HG02943 (cell line): ENCODE data around the gene ZNF311.
"Not testable (repeated sequence)": the region's sequence is repeated elsewhere in the genome, so short reads cannot be mapped to it uniquely, and the experiment has no call there.

ENCODE experiments used
- ATAC-seq: cut with Tn5 transposase; IDR thresholded peaks from one replicate; pipeline ENCODE4 v1.9.1; 2021; ENCODE audit warnings: mild to moderate bottlenecking, low read depth, moderate library complexity; ENCODE audit not compliant: unreplicated experiment

ZNF311 gene

DNA sequence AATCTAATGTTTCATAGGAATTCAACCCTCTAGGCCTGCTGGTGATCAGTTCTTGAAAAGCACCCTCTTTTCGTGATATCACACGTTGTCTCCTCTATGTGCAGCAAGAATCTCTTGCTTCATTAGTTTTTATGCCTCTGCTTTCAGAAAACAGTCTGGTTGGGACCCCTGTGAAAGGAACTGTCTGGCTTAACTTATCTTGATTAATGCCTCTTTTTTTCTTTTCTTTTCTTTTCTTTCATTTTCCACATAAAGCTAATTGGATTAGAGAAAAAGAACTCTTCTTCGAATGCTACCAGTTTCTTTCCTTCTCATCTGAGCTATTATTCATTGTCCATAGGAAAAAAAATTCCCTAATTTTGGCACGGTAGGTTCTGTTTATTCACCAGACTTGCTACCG, 21.3 kb downstream of the ZNF311 start:
- no peak for ATAC-seq

DNA sequence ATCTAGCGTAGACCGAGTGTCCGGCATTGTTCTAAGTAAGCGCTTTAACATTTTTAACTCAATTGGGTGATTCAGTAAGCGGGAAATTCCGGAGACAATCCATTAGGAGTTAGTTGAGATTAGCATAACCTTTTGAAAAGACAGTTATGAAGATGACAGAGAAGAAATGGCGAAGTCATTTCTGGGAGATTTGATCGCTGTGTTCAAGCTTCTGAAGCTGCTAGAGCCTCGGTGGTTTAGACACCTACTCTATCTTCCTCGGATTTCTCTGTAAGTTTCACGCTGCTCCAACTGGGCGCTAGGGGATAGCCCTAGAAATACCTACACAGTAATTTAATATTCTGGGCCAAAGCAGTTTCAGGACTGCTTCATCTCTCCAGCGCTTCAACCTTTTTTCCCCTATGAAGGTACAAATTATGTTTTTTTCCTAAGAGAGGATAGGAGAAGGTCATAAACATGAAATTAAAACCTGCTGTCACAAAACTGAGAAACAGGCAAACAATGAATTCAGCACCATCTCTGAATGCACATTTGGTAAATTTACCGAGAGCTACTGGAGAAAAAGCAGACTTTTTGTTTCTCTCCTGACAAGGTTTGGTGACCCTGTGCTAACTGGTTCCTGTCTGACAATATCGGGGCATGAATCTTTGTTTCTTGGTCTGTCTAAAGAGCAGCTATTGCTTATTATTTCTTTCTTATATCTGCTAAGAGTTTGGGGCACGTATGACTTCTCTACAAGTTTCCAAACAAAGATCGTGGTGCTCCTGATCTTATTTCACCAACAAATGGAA, 22.4 kb downstream of the ZNF311 start:
- no peak for ATAC-seq

DNA sequence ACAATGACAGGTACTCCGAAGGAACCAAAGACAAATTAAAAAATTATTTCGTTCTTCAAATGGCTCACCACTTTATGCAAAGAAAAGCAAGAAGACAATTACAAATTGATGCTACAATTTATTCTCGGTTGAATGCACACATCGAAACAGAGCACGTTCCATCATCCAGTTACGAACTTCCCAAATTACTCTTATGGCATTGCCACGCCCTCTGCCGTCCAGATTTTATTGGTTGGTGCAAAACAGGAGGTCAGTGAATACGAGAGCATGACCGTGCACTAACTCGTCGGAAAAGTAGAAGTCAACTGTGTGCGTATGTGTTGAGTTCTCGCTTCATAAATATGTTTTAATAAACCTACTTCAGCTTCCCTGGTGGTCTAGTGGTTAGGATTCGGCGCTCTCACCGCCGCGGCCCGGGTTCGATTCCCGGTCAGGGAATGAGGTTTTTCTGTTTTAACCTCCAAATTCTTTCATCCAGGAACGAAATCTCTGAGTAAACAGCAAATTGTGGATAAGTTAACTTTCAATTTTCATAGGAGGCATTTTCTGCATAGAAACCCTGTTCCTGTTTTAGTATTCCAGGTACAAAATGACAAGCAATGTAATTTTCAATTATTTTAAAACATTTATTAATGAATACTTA, 23.2 kb downstream of the ZNF311 start:
- ATAC-seq: peak; percentile 67

DNA sequence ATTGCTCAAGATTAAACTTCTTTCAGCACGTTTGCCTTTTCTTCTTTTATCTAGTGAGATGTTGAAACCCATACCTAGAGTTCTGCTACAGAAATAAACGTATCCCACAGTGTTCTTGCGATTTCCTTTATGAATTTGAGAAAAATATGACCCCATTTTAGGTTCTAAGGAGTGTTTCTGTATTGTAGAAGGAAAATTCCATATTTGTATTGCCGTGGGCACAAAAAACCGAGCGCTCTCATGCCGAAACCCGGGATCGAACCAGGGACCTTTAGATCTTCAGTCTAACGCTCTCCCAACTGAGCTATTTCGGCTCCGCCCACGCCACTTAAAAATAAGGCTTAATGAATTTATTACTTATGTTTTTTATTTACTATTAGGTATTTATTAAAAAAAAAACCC, 23.7 kb downstream of the ZNF311 start:
- ATAC-seq: peak; percentile 23

DNA sequence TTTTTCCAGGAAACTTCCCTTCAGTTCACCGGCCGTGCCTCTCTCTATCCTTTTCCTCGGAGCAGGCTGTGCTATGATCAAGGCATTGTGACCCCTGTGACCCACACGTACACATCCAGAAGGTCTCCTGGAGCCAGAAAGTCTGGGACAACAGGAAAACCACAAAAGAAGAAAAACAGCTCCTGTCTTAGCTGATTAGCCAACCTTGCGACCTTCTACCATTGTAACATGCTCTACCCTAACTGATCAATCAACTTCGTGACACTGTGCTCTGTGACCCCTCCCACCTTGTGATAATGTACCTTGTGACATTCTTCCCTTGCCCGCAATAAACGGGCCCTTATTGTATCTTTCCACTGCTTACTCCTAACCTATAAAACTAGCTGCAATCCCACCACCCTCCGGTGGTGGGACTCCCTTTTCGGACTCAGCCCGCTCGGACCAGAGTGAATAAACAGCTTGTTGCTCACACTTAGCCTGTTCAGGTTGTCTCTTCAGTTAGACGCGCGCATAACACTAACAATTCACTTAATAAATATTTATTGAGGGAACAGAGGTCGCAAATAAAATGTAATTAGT, 24.2 kb downstream of the ZNF311 start:
- ATAC-seq: no peak

DNA sequence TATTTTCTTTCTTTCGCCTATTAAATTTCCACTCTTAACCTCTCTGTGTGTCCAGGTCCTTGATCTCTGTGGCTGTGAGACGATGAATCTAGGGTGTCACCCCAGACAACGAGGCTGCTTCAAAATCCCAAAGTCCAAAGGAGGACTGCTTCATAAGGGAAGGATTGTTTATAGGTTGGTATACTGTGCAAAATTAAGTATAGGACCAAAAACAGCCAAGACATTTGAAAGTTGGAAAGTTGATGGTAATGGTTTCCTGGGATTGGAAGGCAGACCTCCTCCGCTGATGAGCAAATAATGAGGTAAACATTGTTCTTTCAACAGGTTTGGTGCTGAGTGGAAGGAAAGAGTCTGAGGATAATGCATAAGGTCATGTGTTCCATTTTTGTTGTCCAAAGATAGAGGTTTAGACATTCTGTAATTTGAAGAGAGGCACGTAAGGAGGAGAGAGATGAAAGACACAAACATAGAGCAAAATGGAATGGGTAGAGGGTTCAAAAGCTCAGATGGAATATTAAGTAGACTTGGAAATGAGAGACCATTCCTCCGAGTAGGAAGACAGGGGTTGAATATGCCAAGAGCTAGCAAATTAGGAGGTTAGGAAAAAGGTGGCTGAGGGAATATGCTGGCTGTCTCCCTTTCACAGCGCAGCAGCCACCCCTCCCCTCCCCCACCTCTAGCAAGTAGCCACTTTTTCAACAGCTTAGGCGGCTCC, 24.8 kb downstream of the ZNF311 start:
- no peak for ATAC-seq

DNA sequence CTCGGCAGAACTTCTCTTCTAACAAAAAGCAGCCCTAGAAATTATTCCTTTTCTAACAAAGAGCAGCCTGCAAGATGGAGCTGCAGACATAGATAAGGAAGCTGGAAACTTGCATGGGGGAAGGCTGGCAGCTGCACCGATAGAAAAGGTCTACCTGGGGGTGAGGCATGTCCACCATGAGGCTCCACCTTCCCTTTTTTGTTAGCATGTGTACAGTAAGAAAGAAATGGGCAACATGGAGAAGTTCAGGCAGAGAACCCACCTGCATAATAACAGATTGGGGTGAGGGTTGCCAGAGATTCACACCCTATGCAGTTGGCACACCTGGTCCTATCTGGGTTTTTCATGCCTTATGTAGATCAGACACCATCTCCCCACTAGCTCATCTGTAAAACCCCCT, 25.4 kb downstream of the ZNF311 start:
- no peak for ATAC-seq

DNA sequence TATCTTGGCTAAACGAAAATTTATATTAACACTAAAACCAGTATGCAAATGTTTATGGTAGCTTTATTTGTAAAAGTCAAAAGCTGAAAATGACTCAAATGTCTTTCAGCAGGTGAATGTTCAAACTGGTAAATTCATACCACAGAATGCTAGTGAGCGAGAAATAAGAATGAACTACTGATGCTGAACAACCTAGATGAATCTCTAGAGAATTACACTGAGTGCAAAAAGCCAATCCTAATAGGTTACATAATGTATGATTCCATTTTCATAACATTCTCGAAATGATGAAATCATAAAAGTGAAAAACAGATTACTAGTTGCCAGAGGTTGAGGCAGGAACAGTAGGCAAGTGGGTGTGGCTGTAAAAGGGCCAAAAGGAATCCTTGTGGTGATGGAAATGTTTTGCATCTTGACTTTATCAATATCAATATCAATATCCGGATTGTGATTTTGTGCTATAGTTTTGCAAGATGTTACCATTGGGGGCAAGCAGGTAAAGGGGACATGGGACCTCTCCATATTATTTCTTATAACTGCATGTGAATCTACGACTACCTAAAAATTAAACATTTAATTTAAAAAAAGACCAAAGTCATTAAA, 26.1 kb downstream of the ZNF311 start:
- no peak for ATAC-seq

DNA sequence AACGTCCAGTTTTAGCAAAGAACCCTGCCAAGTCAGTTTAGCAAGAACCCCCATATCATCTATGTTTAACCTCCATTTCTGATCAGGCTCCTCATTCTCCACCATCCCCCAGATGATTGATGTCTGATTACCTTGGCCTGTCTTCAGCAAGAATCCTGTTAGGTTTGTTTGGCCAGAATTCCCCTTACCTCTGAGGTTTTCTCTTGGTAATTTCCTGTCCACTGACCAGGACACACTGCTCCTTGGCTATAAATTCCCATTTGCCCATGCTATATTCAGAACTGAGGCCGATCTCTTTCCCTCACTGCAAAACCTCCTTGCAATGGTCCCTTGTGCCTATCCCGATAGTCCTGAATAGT, 27.0 kb downstream of the ZNF311 start:
- ATAC-seq: no peak

DNA sequence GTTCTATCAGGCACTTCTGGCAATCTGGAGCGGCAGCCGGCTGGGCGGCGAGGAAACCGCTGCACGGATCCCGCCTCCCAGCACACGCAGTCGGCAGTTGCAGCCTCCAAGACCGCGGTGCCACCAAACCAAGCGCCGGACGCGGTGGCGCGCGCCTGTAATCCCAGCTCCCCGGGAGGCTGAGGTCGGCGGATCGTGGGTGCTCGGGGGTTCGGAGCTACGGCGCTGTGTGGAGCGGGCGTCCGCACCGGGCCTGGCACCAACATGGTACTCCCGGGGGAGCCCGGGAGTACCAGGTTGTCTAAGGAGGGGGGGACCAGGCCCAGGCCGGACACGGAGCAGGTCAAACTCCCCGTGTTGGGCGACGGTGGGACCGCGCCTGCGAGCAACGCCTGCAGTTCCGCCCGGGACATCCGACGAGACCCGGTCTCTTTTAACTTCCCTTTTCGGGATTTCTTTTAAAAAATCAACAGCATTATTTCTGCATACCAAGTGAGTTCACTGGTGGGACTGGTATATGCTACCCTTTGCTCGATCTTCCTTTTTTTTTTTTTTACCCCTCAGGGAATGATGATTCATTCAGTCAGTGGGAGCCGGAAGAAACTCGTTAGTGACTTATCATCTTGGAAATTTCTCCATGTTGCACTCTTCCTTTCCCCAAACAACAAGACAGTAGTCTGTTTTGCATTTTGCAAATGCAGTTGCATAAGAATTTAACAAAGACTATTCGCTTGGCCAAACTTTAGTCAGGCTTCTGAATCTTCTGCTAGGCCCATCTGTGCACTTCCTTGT, 27.6 kb downstream of the ZNF311 start:
- ATAC-seq: no peak

DNA sequence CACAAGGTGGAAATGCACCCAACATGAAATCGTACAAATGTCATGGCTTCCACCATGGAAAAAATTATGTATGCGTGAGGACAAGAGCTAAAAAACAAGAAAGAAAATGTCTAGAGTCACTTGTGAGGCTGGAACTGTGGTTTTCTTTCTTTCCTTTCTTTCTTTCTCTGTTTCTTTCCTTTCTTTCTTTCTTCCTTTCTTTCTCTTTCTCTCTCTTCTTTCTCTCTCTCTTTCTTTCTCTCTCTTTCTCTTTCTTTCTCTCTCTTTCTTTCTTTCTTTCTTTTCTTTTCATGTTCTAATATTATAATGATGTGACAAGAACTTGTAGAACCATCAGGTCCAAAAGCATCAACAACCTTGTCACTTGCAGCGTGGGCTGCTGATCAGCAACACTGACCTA, 28.4 kb downstream of the ZNF311 start:
- ATAC-seq: no peak

DNA sequence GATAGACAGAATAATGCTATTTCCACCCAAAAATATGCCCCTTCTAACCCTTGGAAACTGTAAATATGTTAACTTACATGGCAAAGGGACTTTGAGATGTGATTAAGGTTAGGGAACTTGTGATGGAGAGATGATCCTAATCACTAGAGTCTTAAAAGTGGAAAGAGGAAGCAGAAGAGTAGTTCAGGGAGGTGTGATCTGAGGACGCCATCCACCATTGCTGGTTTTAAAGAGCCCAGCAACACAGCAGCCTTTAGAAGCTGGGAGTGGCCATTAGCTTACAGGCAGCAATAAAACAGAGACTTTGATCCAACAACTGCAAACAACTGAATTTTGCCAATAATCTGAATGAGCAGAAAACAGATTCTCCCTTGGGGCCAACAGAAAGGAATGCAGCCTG, 30.6 kb downstream of the ZNF311 start:
- no peak for ATAC-seq

DNA sequence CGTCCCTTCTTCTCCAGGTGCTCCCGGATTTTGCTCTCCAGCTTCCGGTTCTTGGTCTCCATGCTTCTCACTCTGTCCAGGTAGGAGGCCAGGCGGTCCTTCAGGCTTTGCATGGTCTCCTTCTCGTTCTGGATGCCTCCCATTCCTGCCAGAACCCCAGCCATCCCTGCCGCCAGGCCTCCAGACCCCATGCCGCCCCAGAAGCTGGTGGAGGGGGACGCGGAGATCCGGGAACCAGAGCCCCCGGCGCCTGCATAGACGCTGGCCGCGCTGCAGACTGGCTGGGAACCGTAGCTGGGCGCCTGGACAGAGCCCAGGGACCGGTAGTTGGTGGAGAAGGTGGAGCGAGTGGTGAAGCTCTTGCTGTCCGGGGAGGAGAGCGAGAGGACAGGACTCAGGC, 35.1 kb downstream of the ZNF311 start:
- not testable (repeated sequence) for ATAC-seq

DNA sequence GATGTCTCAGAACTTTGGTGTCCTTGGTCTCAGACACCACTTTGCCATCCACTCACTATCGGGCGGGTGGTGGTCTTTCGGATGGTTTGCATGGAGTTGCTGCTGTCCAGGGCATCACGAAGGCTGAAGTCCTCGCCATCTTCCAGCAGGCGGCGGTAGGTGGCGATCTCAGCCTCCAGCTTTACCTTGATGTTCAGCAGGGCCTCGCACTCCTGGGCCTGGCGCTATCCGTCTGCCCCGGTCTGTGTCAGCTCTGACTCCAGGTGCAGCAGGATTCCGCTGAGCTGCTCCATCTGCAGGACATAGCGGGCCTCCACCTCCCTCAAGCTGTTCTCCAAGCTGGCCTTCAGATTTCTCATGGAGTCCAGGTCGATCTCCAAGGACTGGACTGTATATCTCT, 36.0 kb downstream of the ZNF311 start:
- no peak for ATAC-seq

DNA sequence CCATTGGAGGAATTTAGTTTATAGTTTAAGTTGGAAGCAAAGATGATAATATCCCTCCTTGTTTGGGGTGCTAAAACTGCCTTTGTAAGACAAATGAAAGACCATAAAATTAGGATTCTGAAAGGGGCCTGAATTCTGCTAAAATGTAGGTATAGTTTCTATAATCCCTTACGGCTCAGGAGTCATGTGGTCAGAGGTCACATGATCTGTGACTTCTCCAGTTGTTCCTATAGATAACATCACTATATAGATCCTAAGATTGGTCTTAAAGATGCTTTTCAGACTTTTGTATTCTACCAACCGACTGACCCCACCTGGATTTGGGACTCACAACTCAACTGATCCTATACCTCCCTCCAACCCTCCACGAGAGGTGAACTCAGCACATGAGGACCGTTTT, 36.6 kb downstream of the ZNF311 start:
- no peak for ATAC-seq

DNA sequence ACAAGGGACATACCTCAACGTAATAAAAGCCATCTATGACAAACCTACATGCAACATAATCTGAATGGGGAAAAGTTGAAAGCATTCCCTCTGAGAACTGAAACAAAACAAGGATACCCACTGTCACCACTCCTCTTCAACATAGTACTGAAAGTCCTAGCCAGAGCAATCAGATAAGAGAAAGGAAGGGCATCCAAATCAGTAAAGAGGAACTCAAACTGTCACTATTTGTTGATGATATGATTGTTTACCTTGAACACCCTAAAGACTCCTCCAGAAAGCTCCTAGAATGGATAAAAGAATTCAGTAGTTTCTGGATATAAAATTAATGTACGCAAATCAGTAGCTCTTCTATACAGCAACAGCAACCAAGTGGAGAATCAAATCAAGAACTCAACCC, 39.4 kb downstream of the ZNF311 start:
- ATAC-seq: no peak

DNA sequence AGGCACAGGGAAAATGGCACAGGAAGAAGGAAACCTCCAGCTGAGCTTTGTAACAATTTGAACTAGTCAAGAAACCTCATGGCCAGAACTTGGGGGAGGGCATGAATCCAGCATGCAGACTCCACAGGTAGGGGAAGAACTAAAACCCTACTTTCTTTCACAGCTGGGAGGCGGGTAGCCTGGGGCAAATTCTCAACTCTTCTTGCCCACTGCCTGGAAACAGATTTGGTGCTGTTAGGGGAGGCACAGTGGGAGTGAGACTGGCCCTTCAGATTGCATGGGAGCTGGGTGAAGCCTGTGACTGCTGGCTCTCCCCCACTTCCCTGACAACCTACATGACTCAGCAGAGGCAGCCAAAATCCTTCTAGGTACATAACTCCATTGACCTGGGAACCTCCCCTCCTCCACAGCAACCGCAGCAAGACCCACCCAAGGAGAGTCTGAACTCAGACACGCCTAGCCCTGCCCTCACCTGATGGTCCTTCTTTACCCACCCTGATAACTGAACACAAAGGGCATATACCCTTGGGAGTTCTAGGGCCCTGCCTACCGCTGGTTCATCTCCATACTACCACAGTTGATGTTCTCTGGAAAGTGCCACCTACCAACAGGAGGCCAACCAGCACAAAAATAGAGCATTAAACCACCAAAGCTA, 44.1 kb downstream of the ZNF311 start:
- no peak for ATAC-seq

DNA sequence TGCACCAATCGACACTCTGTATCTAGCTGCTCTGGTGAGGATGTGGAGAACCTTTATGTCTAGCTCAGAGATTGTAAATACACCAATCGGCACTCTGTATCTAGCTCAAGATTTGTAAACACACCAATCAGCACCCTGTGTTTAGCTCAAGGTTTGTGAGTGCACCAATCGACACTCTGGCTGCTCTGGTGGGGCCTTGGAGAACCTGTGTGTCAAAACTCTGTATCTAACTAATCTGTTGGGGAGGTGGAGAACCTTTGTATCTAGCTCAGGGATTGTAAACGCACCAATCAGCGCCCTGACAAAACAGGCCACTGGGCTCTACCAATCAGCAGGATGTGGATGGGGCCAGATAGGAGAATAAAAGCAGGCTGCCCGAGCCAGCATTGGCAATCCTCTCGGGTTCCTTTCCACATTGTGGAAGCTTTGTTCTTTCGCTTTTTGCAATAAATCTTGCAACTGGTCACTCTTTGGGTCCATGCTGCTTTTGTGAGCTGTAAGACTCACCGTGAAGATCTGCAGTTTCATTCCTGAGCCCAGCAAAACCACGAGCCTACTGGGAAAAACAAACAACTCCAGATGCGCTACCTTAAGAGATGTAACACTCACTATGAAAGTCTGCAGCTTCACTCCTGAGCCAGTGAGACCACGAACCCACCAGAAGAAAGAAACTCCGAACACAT, 46.4 kb downstream of the ZNF311 start:
- ATAC-seq: not testable (repeated sequence)

DNA sequence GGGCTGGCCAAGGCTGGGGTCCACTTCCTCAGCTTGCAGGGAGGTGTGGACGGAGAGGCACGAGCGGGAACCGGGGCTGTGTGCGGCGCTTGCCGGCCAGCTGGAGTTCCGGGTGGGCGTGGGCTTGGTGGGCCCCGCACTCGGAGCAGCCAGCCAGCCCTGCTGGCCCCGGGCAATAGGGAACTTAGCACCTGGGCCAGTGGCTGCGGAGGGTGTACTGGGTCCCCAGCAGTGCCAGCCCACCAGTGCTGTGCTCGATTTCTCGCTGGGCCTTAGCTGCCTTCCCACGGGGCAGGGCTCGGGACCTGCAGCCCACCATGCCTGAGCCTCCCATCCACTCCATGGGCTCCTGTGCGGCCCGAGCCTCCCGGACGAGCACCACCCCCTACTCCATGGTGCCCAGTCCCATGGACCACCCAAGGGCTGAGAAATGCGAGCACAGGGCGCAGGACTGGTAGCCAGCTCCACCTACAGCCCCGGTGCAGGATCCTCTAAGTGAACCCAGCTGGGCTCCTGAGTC, 47.3 kb downstream of the ZNF311 start:
- ATAC-seq: not testable (repeated sequence)
